ENCODE measurements around the gene IRF5. TPM values are rescaled to one million over a fixed set of nuclear protein-coding genes. Genes with fewer than 3 reads are reported as not detected.

The IRF5 gene
- total RNA-seq, 2 experiments from 2014 or later: 8.2 to 21.9 TPM

- Histone ChIP-seq H4K20me1 (ENCODE audit: insufficient read depth, low read length) (no peaks in the 10 kb centered on the region), H3K4me3 (ENCODE audit: low read depth, low read length, poor library complexity, severe bottlenecking) (no peak overlapping the region), H2AFZ (ENCODE audit: low read length) (no peak overlapping the region), H3K79me2 (ENCODE audit: insufficient read depth, low read depth, low read length) (no peaks in the 10 kb centered on the region), H3K9me3 (ENCODE audit: low read length) (no peaks in the 10 kb centered on the region), H3K4me1 (ENCODE audit: insufficient read depth, low read length, poor library complexity, severe bottlenecking) (no peaks in the 10 kb centered on the region), H3K27ac (ENCODE audit: low read depth, low read length, poor library complexity, severe bottlenecking) (no peak overlapping the region), H3K4me2 (ENCODE audit: low read length) (no peak overlapping the region), H3K9me2 (ENCODE audit: insufficient read depth, low read length) (no peaks in the 10 kb centered on the region), H3K36me3 (ENCODE audit: insufficient read depth, low read length) (peaks cover 96% of the 10 kb centered on the region)
- intact Hi-C loops (cut with micrococcal nuclease; ENCODE audit: unreplicated experiment): no loop called here
- BruUV-seq (replicated peaks): no TSS peak
- TF ChIP-seq EZH2phosphoT487 (IDR thresholded peaks at IDR 0.05; ENCODE audit: borderline replicate concordance, low read depth, low read length) (no peak), CTCF (conservative IDR thresholded peaks at IDR 0.05; ENCODE audit: low read length) (no peak)
- CTCF ChIA-PET (ENCODE audit: unreplicated experiment): no interaction called here
- no peak for DNase-seq (ENCODE audit: low spot score)
- POLR2A ChIA-PET: interaction anchor here (0.7 to 1.0 kb wide), 5 partner anchors 29 to 102 kb away, joined by 3 to 4 read pairs (median 3); no protein-coding TSS in a partner anchor
Observed at GRCh38 chr7:128982105-128982504, 44.4 kb downstream of the IRF5 start.

DNA sequence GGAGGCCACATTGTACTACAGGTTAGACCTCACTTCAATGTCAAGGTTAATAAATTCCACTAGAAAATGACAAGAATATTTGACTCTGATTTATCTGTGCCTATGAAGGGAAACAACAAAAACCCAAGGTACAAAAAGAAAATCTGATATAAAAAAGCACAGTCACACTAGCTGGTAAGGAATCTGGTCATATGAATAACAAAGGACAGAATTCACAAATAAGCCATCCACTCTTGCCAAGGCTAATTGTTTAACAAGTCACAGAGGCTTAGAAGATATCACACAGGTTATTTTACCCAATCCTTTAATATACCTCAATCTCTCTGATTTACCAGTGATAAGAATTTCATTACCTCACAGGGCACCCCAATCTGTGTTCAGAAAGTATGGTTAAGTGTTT lies 47.9 kb downstream of the IRF5 start:
- peaks cover 97% of the 10 kb centered on the region for H3K36me3 ChIP-seq (ENCODE audit: insufficient read depth, low read length)
- TF ChIP-seq CTCF (conservative IDR thresholded peaks at IDR 0.05; ENCODE audit: low read length) (no peak), EZH2phosphoT487 (IDR thresholded peaks at IDR 0.05; ENCODE audit: borderline replicate concordance, low read depth, low read length) (no peak)
- H2AFZ ChIP-seq (ENCODE audit: low read length): no peak overlapping the region
- no peak overlapping the region for H3K4me3 ChIP-seq (ENCODE audit: low read depth, low read length, poor library complexity, severe bottlenecking)
- ChIA-PET CTCF (ENCODE audit: unreplicated experiment) (no interaction called here), POLR2A (interaction anchor here (0.7 kb wide), 1 partner anchor 17 kb away, joined by 3 read pairs; no protein-coding TSS in a partner anchor)
- no peaks in the 10 kb centered on the region for H3K9me3 ChIP-seq (ENCODE audit: low read length)
- H3K4me2 ChIP-seq (ENCODE audit: low read length): no peak overlapping the region
- H3K79me2 ChIP-seq (ENCODE audit: insufficient read depth, low read depth, low read length): no peaks in the 10 kb centered on the region
- intact Hi-C loops (cut with micrococcal nuclease; ENCODE audit: unreplicated experiment): no loop called here
- no peak overlapping the region for H3K27ac ChIP-seq (ENCODE audit: low read depth, low read length, poor library complexity, severe bottlenecking)
- no peaks in the 10 kb centered on the region for H3K9me2 ChIP-seq (ENCODE audit: insufficient read depth, low read length)
- no TSS peak for BruUV-seq (replicated peaks)
- H4K20me1 ChIP-seq (ENCODE audit: insufficient read depth, low read length): no peaks in the 10 kb centered on the region
- no peak for DNase-seq (ENCODE audit: low spot score)
- no peaks in the 10 kb centered on the region for H3K4me1 ChIP-seq (ENCODE audit: insufficient read depth, low read length, poor library complexity, severe bottlenecking)

DNA sequence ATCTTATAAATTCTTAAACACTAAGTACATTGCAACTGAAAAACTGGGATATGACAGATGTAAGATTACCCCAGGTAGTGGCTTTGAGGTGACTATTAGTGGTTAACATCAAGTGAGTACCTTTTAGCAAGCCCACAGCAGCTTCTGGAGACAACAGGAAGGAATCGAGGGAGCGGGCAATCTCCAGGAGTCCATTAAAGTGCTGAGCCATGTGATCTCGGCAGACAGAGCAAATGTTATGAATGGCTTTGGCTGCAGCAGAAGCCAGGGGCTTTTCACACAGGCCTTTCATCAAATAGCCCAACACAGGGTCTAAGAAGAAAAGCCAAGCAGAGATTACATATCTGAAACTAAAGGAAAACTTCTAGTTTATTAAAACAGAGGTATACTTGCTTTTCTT lies 48.9 kb downstream of the IRF5 start:
- Histone ChIP-seq H3K36me3 (ENCODE audit: insufficient read depth, low read length) (peaks cover 97% of the 10 kb centered on the region), H3K4me1 (ENCODE audit: insufficient read depth, low read length, poor library complexity, severe bottlenecking) (no peaks in the 10 kb centered on the region), H3K79me2 (ENCODE audit: insufficient read depth, low read depth, low read length) (no peaks in the 10 kb centered on the region), H4K20me1 (ENCODE audit: insufficient read depth, low read length) (no peaks in the 10 kb centered on the region), H3K27ac (ENCODE audit: low read depth, low read length, poor library complexity, severe bottlenecking) (no peak overlapping the region), H3K4me2 (ENCODE audit: low read length) (no peak overlapping the region), H3K9me3 (ENCODE audit: low read length) (no peaks in the 10 kb centered on the region), H3K9me2 (ENCODE audit: insufficient read depth, low read length) (no peaks in the 10 kb centered on the region), H2AFZ (ENCODE audit: low read length) (no peak overlapping the region), H3K4me3 (ENCODE audit: low read depth, low read length, poor library complexity, severe bottlenecking) (no peak overlapping the region)
- no peak for TF ChIP-seq CTCF (conservative IDR thresholded peaks at IDR 0.05; ENCODE audit: low read length)
- TF ChIP-seq EZH2phosphoT487 (IDR thresholded peaks at IDR 0.05; ENCODE audit: borderline replicate concordance, low read depth, low read length): no peak
- intact Hi-C loops (cut with micrococcal nuclease; ENCODE audit: unreplicated experiment): no loop called here
- no TSS peak for BruUV-seq (replicated peaks)
- ChIA-PET CTCF (ENCODE audit: unreplicated experiment) (no interaction called here), POLR2A (interaction anchor here (1.1 to 1.2 kb wide), 2 partner anchors 20 to 24 kb away, joined by 3 to 5 read pairs; no protein-coding TSS in a partner anchor)
- no peak for DNase-seq (ENCODE audit: low spot score)

Measured in OCI-LY7 (cell line).